Karpas-422 (cell line): ENCODE measurements around the gene GGTA1. TPM values are rescaled to one million over a fixed set of nuclear protein-coding genes. Genes with fewer than 3 reads are reported as not detected.

Experiments
- DNase-seq: peaks from one replicate; pipeline ENCODE4 v3.0.0-alpha.2; 2015
- H2AFZ ChIP-seq: fragments of 200-600 bp; sonication (generic); 2 replicates; pipeline ENCODE4 v1.6.1; 2014; ENCODE audit warnings: antibody characterized with exemption, low read length, mixed read lengths
- H3K27ac ChIP-seq: fragments of 200-600 bp; sonication (generic); 2 replicates; pipeline ENCODE4 v1.5.1; 2014; ENCODE audit warnings: mild to moderate bottlenecking, low read length, moderate library complexity
- H3K27me3 ChIP-seq: fragments of 200-600 bp; sonication (generic); 2 replicates; pipeline ENCODE4 v1.6.1; 2014; ENCODE audit warnings: low read length, mixed read lengths
- H3K36me3 ChIP-seq: fragments of 200-600 bp; sonication (generic); 2 replicates; pipeline ENCODE4 v1.6.1; 2014; ENCODE audit warnings: low read length, mixed read lengths; ENCODE audit not compliant: insufficient read depth
- H3K4me1 ChIP-seq: fragments of 200-600 bp; sonication (generic); 2 replicates; pipeline ENCODE4 v1.6.1; 2014; ENCODE audit warnings: mild to moderate bottlenecking, low read length, mixed read lengths
- H3K4me2 ChIP-seq: fragments of 200-600 bp; sonication (generic); 2 replicates; pipeline ENCODE4 v1.6.1; 2014; ENCODE audit warnings: low read length, low read depth, mild to moderate bottlenecking; ENCODE audit not compliant: poor library complexity, severe bottlenecking
- H3K4me3 ChIP-seq: fragments of 200-600 bp; sonication (generic); 2 replicates; pipeline ENCODE4 v1.5.1; 2014; ENCODE audit warnings: mild to moderate bottlenecking, antibody characterized with exemption, low read length, mixed read lengths
- H3K79me2 ChIP-seq: fragments of 200-600 bp; sonication (generic); 2 replicates; pipeline ENCODE4 v1.6.1; 2014; ENCODE audit warnings: mild to moderate bottlenecking, low read length, mixed read lengths
- H3K9ac ChIP-seq: fragments of 200-600 bp; sonication (generic); 2 replicates; pipeline ENCODE4 v1.6.0; 2014; ENCODE audit warnings: low read length
- H3K9me2 ChIP-seq: fragments of 200-600 bp; sonication (generic), shearing (Covaris generic); replicated peaks from 2 replicates; pipeline ENCODE4 v1.6.0; 2014; ENCODE audit warnings: mild to moderate bottlenecking, low read length, moderate library complexity; ENCODE audit not compliant: insufficient read depth
- H3K9me3 ChIP-seq: fragments of 300-700, 200-600 bp; sonication (generic); 2 replicates; pipeline ENCODE4 v1.6.1; 2014; ENCODE audit warnings: low read length, mixed read lengths
- H4K20me1 ChIP-seq: fragments of 200-600 bp; sonication (generic); 2 replicates; pipeline ENCODE4 v1.6.1; 2014; ENCODE audit warnings: mild to moderate bottlenecking, antibody characterized with exemption, low read length, low read depth; ENCODE audit not compliant: insufficient read depth
- total RNA-seq: library from RNA; depleted of rRNA; stranded (reverse); fragments of >200 nt; shearing (Covaris generic); gene quantifications from 2 replicates; pipeline ENCODE4 v1.2.3, GENCODE V29; 2014; ENCODE audit warnings: low replicate concordance

The GGTA1 gene
- total RNA-seq, 1 experiment from 2014 or later = not detected

GRCh38 chr9:121509180-121509579, 9.5 kb upstream of the GGTA1 start:
- no peaks in the 10 kb centered on the region for H3K9me2 ChIP-seq
- H3K4me3 ChIP-seq = no peak overlapping the region

GRCh38 chr9:121508415-121508814, 8.8 kb upstream of the GGTA1 start:
- Histone ChIP-seq H3K27me3 (no peaks in the 10 kb centered on the region), H3K9me2 (no peaks in the 10 kb centered on the region), H3K4me2 (no peak overlapping the region), H3K27ac (no peak overlapping the region), H3K4me1 (peaks cover 13% of the 10 kb centered on the region), H2AFZ (no peak overlapping the region), H3K4me3 (no peak overlapping the region), H3K79me2 (no peaks in the 10 kb centered on the region), H3K9ac (no peak overlapping the region), H4K20me1 (no peaks in the 10 kb centered on the region), H3K9me3 (no peaks in the 10 kb centered on the region), H3K36me3 (no peaks in the 10 kb centered on the region)
- DNase-seq = no peak

More at GRCh38 chr9:121509180-121509579, 9.5 kb upstream of the GGTA1 start:
- Histone ChIP-seq H3K4me2 (no peak overlapping the region), H3K4me1 (peaks cover 13% of the 10 kb centered on the region), H3K9me3 (no peaks in the 10 kb centered on the region), H3K79me2 (no peaks in the 10 kb centered on the region), H3K27ac (no peak overlapping the region), H3K9ac (no peak overlapping the region), H3K36me3 (no peaks in the 10 kb centered on the region), H4K20me1 (no peaks in the 10 kb centered on the region), H3K27me3 (no peaks in the 10 kb centered on the region), H2AFZ (no peak overlapping the region)
- no peak for DNase-seq

GRCh38 chr9:121505903-121506735, 6.5 kb upstream of the GGTA1 start:
- no peaks in the 10 kb centered on the region for H3K9me2 ChIP-seq
- H3K4me3 ChIP-seq = no peak overlapping the region
- no peaks in the 10 kb centered on the region for H3K36me3 ChIP-seq
- DNase-seq = no peak
- no peak overlapping the region for H3K4me2 ChIP-seq
- H3K79me2 ChIP-seq = no peaks in the 10 kb centered on the region
- no peaks in the 10 kb centered on the region for H3K9me3 ChIP-seq
- no peak overlapping the region for H3K27ac ChIP-seq
- peaks cover 9% of the 10 kb centered on the region for H3K4me1 ChIP-seq
- H2AFZ ChIP-seq = no peak overlapping the region
- H4K20me1 ChIP-seq = no peaks in the 10 kb centered on the region
- no peak overlapping the region for H3K9ac ChIP-seq
- no peaks in the 10 kb centered on the region for H3K27me3 ChIP-seq

GRCh38 chr9:121503444-121503843, 3.8 kb upstream of the GGTA1 start:
- Histone ChIP-seq H3K27ac (no peak overlapping the region), H3K4me1 (peaks cover 3% of the 10 kb centered on the region)

GRCh38 chr9:121500165-121500478, 478 bp upstream of the GGTA1 start:
- no peak overlapping the region for H3K27ac ChIP-seq
- no peaks in the 10 kb centered on the region for H3K79me2 ChIP-seq
- H3K4me3 ChIP-seq = no peak overlapping the region
- DNase-seq = no peak
- no peak overlapping the region for H3K9ac ChIP-seq
- peaks cover 6% of the 10 kb centered on the region; the same call in 1 of the 2 replicates for H3K27me3 ChIP-seq
- H3K4me2 ChIP-seq = no peak overlapping the region
- H4K20me1 ChIP-seq = no peaks in the 10 kb centered on the region; the same call in 1 of the 2 replicates
- H3K9me2 ChIP-seq = no peaks in the 10 kb centered on the region
- H3K4me1 ChIP-seq = peaks cover 9% of the 10 kb centered on the region
- H3K36me3 ChIP-seq = no peaks in the 10 kb centered on the region
- no peak overlapping the region for H2AFZ ChIP-seq
- H3K9me3 ChIP-seq = no peaks in the 10 kb centered on the region

More at GRCh38 chr9:121503444-121503843, 3.8 kb upstream of the GGTA1 start:
- no peak overlapping the region for H2AFZ ChIP-seq
- H3K9me2 ChIP-seq = no peaks in the 10 kb centered on the region
- H4K20me1 ChIP-seq = no peaks in the 10 kb centered on the region; the same call in 1 of the 2 replicates
- no peak overlapping the region for H3K9ac ChIP-seq
- H3K27me3 ChIP-seq = no peaks in the 10 kb centered on the region
- H3K79me2 ChIP-seq = no peaks in the 10 kb centered on the region
- H3K4me3 ChIP-seq = no peak overlapping the region
- DNase-seq = no peak
- H3K36me3 ChIP-seq = no peaks in the 10 kb centered on the region
- no peaks in the 10 kb centered on the region for H3K9me3 ChIP-seq
- H3K4me2 ChIP-seq = no peak overlapping the region

GRCh38 chr9:121499177-121499426, 542 bp downstream of the GGTA1 start:
- H3K9ac ChIP-seq = no peak overlapping the region
- H3K79me2 ChIP-seq = no peaks in the 10 kb centered on the region
- H3K4me2 ChIP-seq = no peak overlapping the region
- no peaks in the 10 kb centered on the region for H3K36me3 ChIP-seq
- H3K9me2 ChIP-seq = no peaks in the 10 kb centered on the region
- no peaks in the 10 kb centered on the region; the same call in 1 of the 2 replicates for H4K20me1 ChIP-seq
- no peak overlapping the region for H2AFZ ChIP-seq
- no peak overlapping the region for H3K27ac ChIP-seq
- no peak for DNase-seq
- peaks cover 6% of the 10 kb centered on the region; the same call in 1 of the 2 replicates for H3K27me3 ChIP-seq
- no peaks in the 10 kb centered on the region for H3K9me3 ChIP-seq
- H3K4me3 ChIP-seq = no peak overlapping the region
- peaks cover 11% of the 10 kb centered on the region for H3K4me1 ChIP-seq

- Histone ChIP-seq H3K4me3 (no peak overlapping the region), H3K4me1 (peaks cover 12% of the 10 kb centered on the region), H3K79me2 (no peaks in the 10 kb centered on the region), H3K9me3 (no peaks in the 10 kb centered on the region), H3K27me3 (peaks cover 6% of the 10 kb centered on the region; the same call in 1 of the 2 replicates), H3K9me2 (no peaks in the 10 kb centered on the region), H3K36me3 (no peaks in the 10 kb centered on the region), H2AFZ (no peak overlapping the region), H3K27ac (no peak overlapping the region), H3K4me2 (no peak overlapping the region), H3K9ac (no peak overlapping the region), H4K20me1 (no peaks in the 10 kb centered on the region; the same call in 1 of the 2 replicates)
- DNase-seq = no peak
These were observed 1.0 kb downstream of the GGTA1 start for GRCh38 chr9:121498487-121499176.

GRCh38 chr9:121498150-121498486, 1.5 kb downstream of the GGTA1 start:
- Histone ChIP-seq H3K9ac (no peak overlapping the region), H4K20me1 (no peaks in the 10 kb centered on the region; the same call in 1 of the 2 replicates), H3K4me1 (peaks cover 12% of the 10 kb centered on the region), H3K9me2 (no peaks in the 10 kb centered on the region), H3K27me3 (peaks cover 6% of the 10 kb centered on the region; the same call in 1 of the 2 replicates), H3K36me3 (no peaks in the 10 kb centered on the region), H3K27ac (no peak overlapping the region), H3K9me3 (no peaks in the 10 kb centered on the region), H2AFZ (no peak overlapping the region), H3K79me2 (no peaks in the 10 kb centered on the region), H3K4me2 (no peak overlapping the region), H3K4me3 (no peak overlapping the region)
- DNase-seq = peak; percentile 94
